GM21528 (cell line): ENCODE measurements around the gene FAM186B.
"Not testable (repeated sequence)": the region's sequence is repeated elsewhere in the genome, so short reads cannot be mapped to it uniquely, and the experiment has no call there.

Source experiments
- ATAC-seq: cut with Tn5 transposase; IDR thresholded peaks from one replicate; pipeline ENCODE4 v1.9.1; 2021; ENCODE audit warnings: mild to moderate bottlenecking, moderate library complexity; ENCODE audit not compliant: unreplicated experiment, low FRiP score

Gene FAM186B

GRCh38 chr12:49612210-49612609 is 6.8 kb upstream of the FAM186B start:
- no peak for ATAC-seq

- ATAC-seq: not testable (repeated sequence)
These were observed 5.3 kb upstream of the FAM186B start for GRCh38 chr12:49610785-49611184.

- no peak for ATAC-seq
These were observed 4.4 kb upstream of the FAM186B start for GRCh38 chr12:49609875-49610154.

GRCh38 chr12:49609059-49609874 is 3.8 kb upstream of the FAM186B start:
- ATAC-seq: no peak

- ATAC-seq: no peak
These were observed 583 bp downstream of the FAM186B start for GRCh38 chr12:49604856-49605255.

GRCh38 chr12:49603721-49604120 is 1.7 kb downstream of the FAM186B start:
- ATAC-seq: no peak

- ATAC-seq: no peak
These were observed 5.5 kb downstream of the FAM186B start for GRCh38 chr12:49599961-49600360.

GRCh38 chr12:49598527-49598926 is 6.9 kb downstream of the FAM186B start:
- ATAC-seq: no peak

GRCh38 chr12:49588721-49589516 is 16.5 kb downstream of the FAM186B start:
- no peak for ATAC-seq

- no peak for ATAC-seq
These were observed 17.2 kb downstream of the FAM186B start for GRCh38 chr12:49588281-49588680.

- no peak for ATAC-seq
These were observed 18.1 kb downstream of the FAM186B start for GRCh38 chr12:49587174-49587908.

GRCh38 chr12:49585477-49586459 is 19.7 kb downstream of the FAM186B start:
- ATAC-seq: no peak

GRCh38 chr12:49584591-49584990 is 20.8 kb downstream of the FAM186B start:
- no peak for ATAC-seq

- ATAC-seq: no peak
These were observed 21.9 kb downstream of the FAM186B start for GRCh38 chr12:49583366-49584094.

GRCh38 chr12:49582850-49583249 is 22.6 kb downstream of the FAM186B start:
- no peak for ATAC-seq

GRCh38 chr12:49582201-49582600 is 23.2 kb downstream of the FAM186B start:
- ATAC-seq: no peak

- no peak for ATAC-seq
These were observed 24.6 kb downstream of the FAM186B start for GRCh38 chr12:49580572-49581535.

GRCh38 chr12:49578471-49579112 is 26.8 kb downstream of the FAM186B start:
- ATAC-seq: no peak
